OCI-LY7 (cell line): ENCODE measurements around the gene SLC9A9. TPM values are rescaled to one million over a fixed set of nuclear protein-coding genes. Genes with fewer than 3 reads are reported as not detected.

Experiments
- BruUV-seq: library from RNA; stranded (reverse); fragments of 400-500 nt; replicated peaks from 2 replicates; lab custom pipeline; 2021; lab: Mats Ljungman, UMichigan
- CTCF ChIA-PET: fragments of 300-600 bp; sonication (Branson Sonifier 250); formaldehyde crosslinking; loops from one replicate; lab custom pipeline; 2022; ENCODE audit warnings: antibody characterized with exemption; ENCODE audit not compliant: unreplicated experiment; lab: Charles Lee
- POLR2A ChIA-PET: fragments of 300-600 bp; sonication (Branson Sonifier 250); formaldehyde crosslinking; loops from one replicate; lab custom pipeline; 2022; ENCODE audit warnings: antibody characterized with exemption; lab: Charles Lee
- DNase-seq: peaks from one replicate; pipeline ENCODE4 v3.0.0-alpha.2; 2015; ENCODE audit warnings: low spot score
- H2AFZ ChIP-seq: fragments of 200-600 bp; sonication (generic), shearing (Covaris generic); 2 replicates; pipeline ENCODE4 v1.6.1; 2014; ENCODE audit warnings: mild to moderate bottlenecking, antibody characterized with exemption, low read length, moderate library complexity
- H3K27ac ChIP-seq: fragments of 200-600 bp; sonication (generic); 2 replicates; pipeline ENCODE4 v1.5.1; 2014; ENCODE audit warnings: mixed run types, low read depth, mild to moderate bottlenecking, moderate library complexity, low read length, inconsistent platforms; ENCODE audit not compliant: poor library complexity, severe bottlenecking
- H3K36me3 ChIP-seq: fragments of 200-600 bp; sonication (generic); 2 replicates; pipeline ENCODE4 v1.6.1; 2014; ENCODE audit warnings: mild to moderate bottlenecking, antibody characterized with exemption, low read length, moderate library complexity, mixed read lengths; ENCODE audit not compliant: insufficient read depth
- H3K4me1 ChIP-seq: fragments of 200-600 bp; sonication (generic); 2 replicates; pipeline ENCODE4 v1.5.1; 2014; ENCODE audit warnings: mild to moderate bottlenecking, low read length; ENCODE audit not compliant: insufficient read depth, poor library complexity, severe bottlenecking
- H3K4me2 ChIP-seq: fragments of 200-600 bp; sonication (generic); 2 replicates; pipeline ENCODE4 v1.6.1; 2014; ENCODE audit warnings: mild to moderate bottlenecking, low read length
- H3K4me3 ChIP-seq: fragments of 200-600 bp; sonication (generic); 2 replicates; pipeline ENCODE4 v1.5.1; 2014; ENCODE audit warnings: mild to moderate bottlenecking, low read depth, low read length; ENCODE audit not compliant: poor library complexity, severe bottlenecking
- H3K79me2 ChIP-seq: fragments of 200-600 bp; sonication (generic); 2 replicates; pipeline ENCODE4 v1.6.1; 2016; ENCODE audit warnings: low read depth, mild to moderate bottlenecking, low read length, moderate library complexity, mixed read lengths; ENCODE audit not compliant: insufficient read depth
- H3K9me2 ChIP-seq: fragments of 200-600 bp; sonication (generic); 2 replicates; pipeline ENCODE4 v1.6.1; 2016; ENCODE audit warnings: mild to moderate bottlenecking, low read length, mixed read lengths; ENCODE audit not compliant: insufficient read depth
- H3K9me3 ChIP-seq: fragments of 200-600 bp; sonication (generic); 2 replicates; pipeline ENCODE4 v1.6.1; 2014; ENCODE audit warnings: mild to moderate bottlenecking, mixed run types, low read length, mixed read lengths
- H4K20me1 ChIP-seq: fragments of 200-600 bp; sonication (generic); 2 replicates; pipeline ENCODE4 v1.6.1; 2014; ENCODE audit warnings: mild to moderate bottlenecking, antibody characterized with exemption, low read length, moderate library complexity, mixed read lengths; ENCODE audit not compliant: insufficient read depth
- CTCF ChIP-seq: fragments of 200-600 bp; sonication (generic); conservative IDR thresholded peaks from 2 replicates; pipeline ENCODE4 v1.5.1; 2014; ENCODE audit warnings: mild to moderate bottlenecking, antibody characterized with exemption, low read length, moderate library complexity, mixed read lengths
- EZH2phosphoT487 ChIP-seq: fragments of 200-600 bp; sonication (generic); IDR thresholded peaks from 2 replicates; pipeline ENCODE4 v1.6.1; 2018; ENCODE audit warnings: low read depth, borderline replicate concordance, mild to moderate bottlenecking, mixed run types, antibody characterized with exemption, low read length, moderate library complexity, mixed read lengths
- intact Hi-C: fragments of 100-400 bp; cut with micrococcal nuclease; formaldehyde crosslinking; loops from one replicate; pipeline ENCODE4 v1.10.0; 2022; ENCODE audit not compliant: unreplicated experiment
- total RNA-seq, 2 experiments: library from RNA; depleted of rRNA in 1 of 2; stranded (reverse); fragments of >200 nt in 1 of 2; shearing (Covaris generic) in 1 of 2; gene quantifications; 2 replicates each; pipeline ENCODE4 v1.2.3, GENCODE V29; 2014 to 2022

The SLC9A9 gene
- total RNA-seq, 2 experiments from 2014 or later: 9.3 to 14.8 TPM

GRCh38 chr3:143483214-143483613 is 365.1 kb downstream of the SLC9A9 start:
- H4K20me1 ChIP-seq: no peaks in the 10 kb centered on the region
- H3K4me3 ChIP-seq: no peak overlapping the region
- H3K4me1 ChIP-seq: no peaks in the 10 kb centered on the region
- TF ChIP-seq CTCF: no peak
- no peak for TF ChIP-seq EZH2phosphoT487
- H3K9me2 ChIP-seq: no peaks in the 10 kb centered on the region
- no peaks in the 10 kb centered on the region for H3K9me3 ChIP-seq
- DNase-seq: no peak
- ChIA-PET POLR2A (interaction anchor here (0.5 to 1.3 kb wide), 3 partner anchors 15 to 438 kb away, joined by 3 to 5 read pairs (median 3); no protein-coding TSS in a partner anchor), CTCF (no interaction called here)
- no peaks in the 10 kb centered on the region for H3K79me2 ChIP-seq
- no peaks in the 10 kb centered on the region for H3K36me3 ChIP-seq
- intact Hi-C loops: no loop called here
- no peak overlapping the region for H3K27ac ChIP-seq
- no TSS peak for BruUV-seq
- no peak overlapping the region for H3K4me2 ChIP-seq
- no peak overlapping the region for H2AFZ ChIP-seq

GRCh38 chr3:143482106-143483088 is 365.9 kb downstream of the SLC9A9 start:
- no peaks in the 10 kb centered on the region for H3K9me3 ChIP-seq
- DNase-seq: no peak
- H3K36me3 ChIP-seq: no peaks in the 10 kb centered on the region
- H4K20me1 ChIP-seq: no peaks in the 10 kb centered on the region
- H3K9me2 ChIP-seq: no peaks in the 10 kb centered on the region
- TF ChIP-seq EZH2phosphoT487 (no peak), CTCF (no peak)
- POLR2A ChIA-PET: interaction anchor here (0.7 to 1.1 kb wide), 3 partner anchors 13 to 32 kb away, joined by 3 read pairs; no protein-coding TSS in a partner anchor
- no peaks in the 10 kb centered on the region for H3K4me1 ChIP-seq
- H3K27ac ChIP-seq: no peak overlapping the region
- no peak overlapping the region for H3K4me2 ChIP-seq
- BruUV-seq: no TSS peak
- intact Hi-C loops: no loop called here
- H3K4me3 ChIP-seq: no peak overlapping the region
- H3K79me2 ChIP-seq: no peaks in the 10 kb centered on the region
- H2AFZ ChIP-seq: no peak overlapping the region
- CTCF ChIA-PET: no interaction called here
